Stimulated activated CD4-positive, alpha-beta T cell treated with anti-CD3 and anti-CD28 coated beads, TNF-alpha, amount 100 ng/mL, for 24 hours (primary cell): ENCODE measurements around the gene LGR5.
"Not testable (repeated sequence)": the region's sequence is repeated elsewhere in the genome, so short reads cannot be mapped to it uniquely, and the experiment has no call there.

Experiments used
- DNase-seq, 3 experiments: peaks; one replicate each; pipeline ENCODE4 v3.0.0-alpha.2; 2020; ENCODE audit warnings: low read depth in 3 of 3

LGR5 gene

DNA sequence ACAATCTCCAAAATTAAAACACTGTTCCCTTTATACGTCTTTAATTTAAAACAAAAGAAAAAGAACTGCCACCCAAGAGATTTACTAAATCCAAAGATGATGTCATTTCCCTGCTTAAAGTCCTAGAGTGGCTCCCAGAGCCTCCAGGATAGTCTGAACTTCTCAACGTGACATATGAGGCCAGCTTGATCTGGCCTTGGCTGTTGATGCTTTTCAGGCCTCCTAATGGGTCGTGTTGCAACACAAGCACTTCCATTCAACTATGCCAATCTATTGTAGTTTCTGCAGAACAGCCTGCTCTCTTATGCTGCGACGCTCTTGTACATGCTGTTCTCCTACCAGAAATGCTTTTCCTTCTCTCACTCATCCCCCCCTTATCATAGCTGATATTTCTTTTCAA, 35.7 kb downstream of the LGR5 start:
- no peak for DNase-seq

DNA sequence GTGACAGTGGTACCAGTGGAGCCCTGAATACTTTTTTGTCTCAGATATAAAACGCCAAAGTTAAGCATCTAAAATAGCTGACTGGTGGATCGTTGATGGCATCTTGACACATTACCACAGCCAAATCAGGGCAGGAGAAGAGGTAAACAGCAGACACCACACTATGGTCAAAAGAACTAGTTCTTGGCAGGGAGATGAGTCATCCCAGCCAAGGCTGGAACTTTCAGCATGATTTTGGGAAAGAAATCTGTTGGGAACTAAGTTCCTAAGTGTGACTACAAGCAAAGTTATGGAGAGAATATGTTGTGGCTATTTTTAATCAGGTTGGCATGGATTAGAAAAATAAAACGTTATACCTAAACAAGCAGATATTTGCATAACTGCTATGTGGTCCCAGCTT, 36.9 kb downstream of the LGR5 start:
- DNase-seq = no peak

DNA sequence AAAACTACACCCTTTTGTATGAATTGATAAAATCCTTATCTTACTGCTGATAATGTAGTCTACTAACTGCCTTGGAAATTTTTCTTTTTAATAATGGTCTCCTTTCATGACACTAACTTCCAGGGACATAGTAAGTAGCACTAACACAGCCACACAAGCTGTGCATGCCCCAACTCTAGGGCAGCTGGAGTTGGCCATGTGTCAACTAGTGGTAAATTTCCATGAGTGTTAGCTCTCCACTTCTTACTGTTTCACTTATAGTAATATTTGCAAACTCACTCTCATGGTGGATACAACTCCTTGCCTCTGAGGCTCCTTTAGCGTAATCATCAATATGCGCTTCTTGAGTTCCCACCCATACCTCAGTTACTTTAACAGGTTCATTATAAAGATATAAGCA, 38.0 kb downstream of the LGR5 start:
- no peak for DNase-seq

GRCh38 chr12:71478270-71478669, 38.7 kb downstream of the LGR5 start:
- DNase-seq = no peak

DNA sequence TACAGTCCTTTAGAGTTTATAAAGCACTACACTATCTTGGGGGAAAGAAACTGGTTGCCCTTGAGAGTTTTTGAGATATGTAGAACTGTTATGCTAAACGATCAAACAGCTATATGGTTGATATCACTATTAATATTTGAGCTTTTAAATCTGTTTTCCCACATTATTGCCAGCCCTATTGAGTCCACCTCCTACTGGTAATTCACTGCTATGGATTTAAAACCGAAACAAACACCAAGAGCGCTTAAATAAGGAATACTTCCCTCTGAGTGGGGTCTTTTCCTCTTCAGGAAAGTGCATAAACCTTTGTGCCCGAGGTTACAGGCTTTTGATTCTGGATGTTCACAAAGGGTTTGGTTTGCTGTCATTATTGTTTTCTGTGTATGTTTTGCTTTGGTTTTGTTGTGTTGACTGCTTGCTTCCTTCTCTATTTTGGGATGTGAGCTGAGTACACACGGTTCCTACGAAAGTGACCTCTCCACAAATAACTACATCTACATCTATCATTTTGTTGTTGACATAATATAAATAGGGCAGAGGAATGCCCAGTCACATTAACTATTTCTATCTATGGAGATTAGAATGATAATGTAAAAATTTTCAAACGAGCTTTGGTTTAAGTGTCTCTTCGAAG, 44.8 kb downstream of the LGR5 start:
- DNase-seq = no peak

DNA sequence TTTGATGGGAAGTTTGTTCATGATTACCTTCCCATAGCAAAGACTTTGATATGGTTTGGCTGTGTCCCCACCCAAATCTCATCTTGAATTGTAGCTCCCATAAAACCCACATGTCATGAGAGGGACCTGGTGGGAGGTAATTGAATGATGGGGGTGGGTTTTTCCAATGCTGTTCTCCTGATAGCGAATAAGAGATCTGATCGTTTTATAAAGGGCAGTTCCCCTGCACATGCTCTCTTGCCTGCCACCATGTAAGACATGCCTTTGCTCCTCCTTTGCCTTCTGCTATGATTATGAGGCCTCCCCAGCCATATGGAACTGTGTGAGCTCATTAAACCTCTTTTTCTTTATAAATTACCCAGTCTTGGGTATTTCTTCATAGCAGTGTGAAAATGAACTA, 51.2 kb downstream of the LGR5 start:
- not testable (repeated sequence) for DNase-seq

- DNase-seq = no peak
Measured at GRCh38 chr12:71492604-71493003, 53.0 kb downstream of the LGR5 start.

- no peak for DNase-seq
Measured at GRCh38 chr12:71499834-71500233, 60.2 kb downstream of the LGR5 start.

DNA sequence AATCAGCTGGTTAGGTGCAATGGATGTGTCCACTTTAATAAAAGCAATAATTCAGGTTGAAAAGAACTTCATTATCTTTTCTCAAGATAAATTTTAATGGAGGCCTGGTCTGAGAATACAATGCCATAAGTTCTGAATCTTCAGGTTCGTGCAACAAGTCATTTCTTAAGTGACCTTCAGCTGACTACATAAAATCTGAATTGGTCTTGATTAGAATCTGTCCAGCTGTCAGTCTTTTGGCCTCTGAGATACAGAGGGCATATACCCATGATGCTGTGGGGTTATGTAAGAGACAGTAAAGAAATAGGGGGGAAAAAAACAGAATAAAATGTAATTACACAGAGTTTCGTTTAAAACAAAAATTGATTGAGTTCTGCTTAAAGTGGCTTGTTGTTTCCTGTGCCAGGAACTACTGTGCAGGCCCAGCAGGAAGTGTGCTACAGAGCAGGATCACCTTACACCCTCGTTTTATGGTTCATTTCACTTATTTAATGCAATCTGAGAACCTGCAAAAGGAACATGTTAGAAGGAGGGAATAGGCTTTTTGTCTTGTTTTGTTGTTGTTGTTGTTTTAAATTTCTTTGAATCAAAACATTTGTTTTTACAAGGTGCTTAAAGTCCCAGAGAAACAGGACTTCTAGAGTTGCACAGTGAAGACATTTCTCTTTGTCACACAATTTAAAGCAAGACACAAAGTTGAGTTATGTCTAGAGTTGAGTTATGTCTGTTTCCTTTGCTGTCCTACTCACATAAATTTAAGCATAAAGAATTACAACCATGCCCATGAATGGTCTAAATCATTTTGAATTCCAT, 64.2 kb downstream of the LGR5 start:
- no peak for DNase-seq

DNA sequence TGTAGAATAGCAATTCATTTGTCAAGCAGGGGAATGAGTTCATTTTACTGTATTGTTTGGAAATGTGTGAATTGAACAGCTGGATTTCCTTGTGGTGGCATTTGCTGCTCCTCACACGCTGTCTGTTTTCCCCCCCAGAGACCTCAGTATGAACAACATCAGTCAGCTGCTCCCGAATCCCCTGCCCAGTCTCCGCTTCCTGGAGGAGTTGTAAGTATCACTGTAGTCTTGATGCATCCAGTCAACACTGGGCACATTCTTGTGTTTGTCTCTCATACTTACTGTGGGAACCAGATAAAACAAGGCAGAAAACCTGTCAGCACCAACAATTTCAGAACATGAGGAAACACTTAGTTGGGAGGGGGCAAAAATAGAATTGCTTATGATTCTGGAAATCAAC, 64.9 kb downstream of the LGR5 start:
- no peak for DNase-seq

- DNase-seq = no peak
Measured at GRCh38 chr12:71509705-71510104, 70.1 kb downstream of the LGR5 start.

GRCh38 chr12:71517145-71517846, 77.7 kb downstream of the LGR5 start:
- no peak for DNase-seq

- no peak for DNase-seq
Measured at GRCh38 chr12:71521125-71521524, 81.5 kb downstream of the LGR5 start.

GRCh38 chr12:71524626-71525025, 85.0 kb downstream of the LGR5 start:
- DNase-seq = no peak

- DNase-seq = no peak
Measured at GRCh38 chr12:71533703-71534102, 94.1 kb downstream of the LGR5 start.

GRCh38 chr12:71536279-71536938, 96.8 kb downstream of the LGR5 start:
- no peak for DNase-seq

DNA sequence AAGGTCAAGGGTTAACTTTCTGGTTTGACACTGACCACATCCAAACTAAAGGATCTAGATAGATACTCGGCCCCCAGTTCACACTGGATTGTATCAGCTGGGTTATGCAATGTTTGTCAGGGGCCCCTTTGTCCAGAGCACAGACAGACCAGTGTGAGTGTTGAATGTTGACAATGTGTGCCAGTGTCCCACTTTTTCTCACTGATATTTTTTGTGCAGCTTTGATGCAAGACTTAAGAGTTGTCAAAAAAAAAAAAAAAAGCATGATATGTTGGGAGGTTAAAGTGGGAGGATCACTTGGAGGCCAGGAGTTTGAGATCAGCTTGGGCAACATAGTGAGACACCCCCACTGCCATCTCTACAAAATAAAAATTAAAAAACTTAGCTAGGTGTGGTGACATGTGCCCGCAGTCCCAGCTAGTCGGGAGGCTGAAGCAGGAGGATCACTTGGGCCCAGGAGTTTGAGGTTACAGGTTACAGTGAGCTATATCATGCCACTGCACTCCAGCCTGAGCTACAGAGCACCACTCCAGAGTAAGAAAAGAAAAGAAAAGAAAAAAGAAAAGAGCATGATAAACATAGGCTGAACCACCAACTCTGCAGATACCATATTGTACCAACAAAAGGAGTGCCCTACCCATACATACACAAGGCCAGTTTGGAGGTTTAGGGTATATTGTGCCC, 97.5 kb downstream of the LGR5 start:
- DNase-seq = no peak

DNA sequence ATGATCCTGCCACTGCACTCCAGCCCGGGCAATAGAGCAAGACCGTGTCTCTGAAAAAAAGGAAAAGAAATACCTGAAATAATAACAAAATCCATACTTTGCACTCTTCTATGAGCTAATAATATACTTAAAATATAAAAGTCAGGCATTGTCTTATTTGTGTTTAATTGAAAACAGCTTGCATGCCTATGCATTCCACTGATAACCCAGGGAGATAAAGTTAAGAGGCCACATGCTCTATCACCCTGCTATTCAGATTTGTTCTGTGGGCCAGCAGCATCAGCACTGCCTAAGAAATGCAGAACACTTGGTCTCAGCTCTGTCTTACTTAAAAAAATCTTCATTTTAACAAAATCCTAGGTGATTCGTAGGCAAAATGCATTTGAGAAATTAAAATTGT, 99.2 kb downstream of the LGR5 start:
- DNase-seq = no peak

GRCh38 chr12:71541583-71541982, 102.0 kb downstream of the LGR5 start:
- no peak for DNase-seq

- no peak for DNase-seq
Measured at GRCh38 chr12:71546322-71546861, 106.8 kb downstream of the LGR5 start.

DNA sequence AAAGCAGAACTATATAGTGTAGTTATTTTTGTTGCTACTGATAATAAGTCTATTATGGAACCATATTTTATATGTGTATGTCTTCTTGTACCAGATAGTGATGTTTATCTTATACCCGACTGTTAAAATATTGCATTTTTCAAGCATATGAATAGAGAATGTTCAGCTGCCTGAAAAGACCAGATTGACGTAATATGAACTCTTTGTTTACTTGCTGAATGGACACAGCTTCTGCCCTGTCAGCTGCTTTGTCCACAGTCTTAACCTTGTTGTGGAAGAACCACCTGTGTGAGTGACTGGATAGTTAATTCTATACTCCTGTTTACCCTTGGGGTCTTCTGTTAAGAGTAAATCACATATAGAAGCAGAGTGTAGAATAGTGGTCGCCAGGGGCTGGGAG, 109.3 kb downstream of the LGR5 start:
- DNase-seq = no peak

DNA sequence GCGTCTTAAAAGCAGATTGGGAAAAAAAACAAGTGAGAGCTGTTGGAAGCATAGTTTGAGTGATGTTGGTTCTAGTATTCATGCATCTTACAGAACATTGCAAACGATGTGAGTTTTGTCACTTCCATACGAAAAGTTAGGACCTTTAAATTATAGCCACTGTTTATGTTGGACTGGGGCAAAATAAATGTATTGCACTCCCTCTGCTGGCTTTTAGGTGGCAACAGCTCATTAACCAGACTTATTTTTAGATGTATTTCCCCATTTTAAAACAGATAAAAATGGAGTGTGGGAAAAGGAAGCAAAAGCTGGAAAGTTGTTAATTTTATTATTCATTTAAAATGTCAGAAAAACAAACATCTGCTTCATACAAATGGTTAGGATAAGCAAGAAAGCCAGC, 111.9 kb downstream of the LGR5 start:
- DNase-seq = no peak
